EL (cell line): ENCODE results near the gene AATF.
A peak's percentile ranks its signal among the peaks of the same experiment; 100 is the strongest.

Source experiments
- DNase-seq: peaks from one replicate; pipeline ENCODE4 v3.0.0-alpha.2; 2016

The AATF gene

DNA sequence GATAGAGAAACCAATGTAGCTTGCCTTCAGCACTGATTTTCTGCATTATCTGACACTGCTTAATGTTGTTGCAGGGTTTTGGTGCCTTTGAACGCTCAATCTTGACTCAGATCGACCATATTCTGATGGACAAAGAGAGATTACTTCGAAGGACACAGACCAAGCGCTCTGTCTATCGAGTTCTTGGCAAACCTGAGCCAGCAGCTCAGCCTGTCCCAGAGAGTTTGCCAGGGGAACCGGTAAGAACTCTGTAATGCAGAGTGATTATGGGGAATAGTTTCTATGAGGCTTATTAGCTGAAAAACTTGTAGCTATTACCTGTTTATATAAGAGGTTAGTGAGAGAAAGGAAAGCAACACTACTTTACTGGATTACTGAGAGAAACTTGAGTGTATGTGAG lies 40.4 kb downstream of the AATF start:
- no peak for DNase-seq

DNA sequence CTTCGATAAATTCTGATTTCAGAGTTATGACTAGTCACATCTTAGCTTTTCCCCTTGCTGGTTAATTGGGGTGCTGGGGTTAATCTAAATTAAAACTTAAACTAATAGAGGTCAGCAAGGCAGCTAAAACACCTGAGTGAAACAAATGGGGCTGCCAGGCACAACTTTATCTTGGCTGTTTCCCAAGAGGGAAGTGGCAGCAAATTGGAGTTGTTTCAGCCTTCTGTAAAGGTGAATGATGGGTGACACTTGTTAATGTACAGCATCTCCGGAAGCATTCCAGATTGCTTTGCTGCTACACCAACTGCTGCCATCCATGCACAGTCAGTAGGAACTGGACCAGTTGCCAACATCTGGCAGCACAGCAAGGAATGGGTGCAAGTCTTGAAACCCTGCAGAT lies 43.9 kb downstream of the AATF start:
- no peak for DNase-seq

DNA sequence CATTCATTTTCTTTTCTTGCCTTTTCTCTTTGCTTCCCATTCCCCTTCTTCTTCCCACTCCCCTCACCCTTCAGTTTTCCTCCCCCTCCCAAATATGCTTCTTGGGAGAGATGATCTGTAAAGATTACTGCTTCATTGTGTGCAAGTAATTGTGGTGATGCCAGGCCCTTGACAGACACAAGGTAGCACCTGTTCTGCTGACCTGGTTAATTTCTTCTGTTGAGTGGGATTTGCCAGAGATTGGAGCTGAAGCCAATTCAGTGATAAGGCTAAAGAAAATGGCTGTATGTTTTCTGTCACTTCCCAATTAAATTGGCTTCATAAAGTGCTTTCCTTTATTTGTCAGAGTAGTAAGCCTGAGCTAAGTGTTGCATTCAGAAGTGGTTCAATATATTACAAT lies 44.5 kb downstream of the AATF start:
- no peak for DNase-seq

DNA sequence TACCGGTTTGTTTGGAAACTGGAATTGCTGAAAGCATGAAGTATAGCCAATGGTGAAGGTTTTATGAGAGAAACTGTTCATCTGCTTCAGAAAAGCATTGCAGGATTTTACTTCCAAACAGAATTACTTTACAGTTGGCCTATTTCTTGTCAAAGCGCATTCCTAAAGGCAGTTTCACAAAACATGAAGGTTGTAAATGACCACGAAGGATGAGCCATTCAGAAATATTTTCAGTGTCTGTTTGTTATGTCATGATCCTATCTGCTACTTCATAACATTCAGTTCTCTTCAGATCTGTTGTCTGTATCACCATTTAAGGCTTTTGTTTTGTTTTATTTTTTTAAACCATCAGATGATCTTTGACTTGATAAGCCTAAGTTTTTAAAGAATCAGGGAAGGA lies 45.7 kb downstream of the AATF start:
- peak; percentile 63 for DNase-seq

DNA sequence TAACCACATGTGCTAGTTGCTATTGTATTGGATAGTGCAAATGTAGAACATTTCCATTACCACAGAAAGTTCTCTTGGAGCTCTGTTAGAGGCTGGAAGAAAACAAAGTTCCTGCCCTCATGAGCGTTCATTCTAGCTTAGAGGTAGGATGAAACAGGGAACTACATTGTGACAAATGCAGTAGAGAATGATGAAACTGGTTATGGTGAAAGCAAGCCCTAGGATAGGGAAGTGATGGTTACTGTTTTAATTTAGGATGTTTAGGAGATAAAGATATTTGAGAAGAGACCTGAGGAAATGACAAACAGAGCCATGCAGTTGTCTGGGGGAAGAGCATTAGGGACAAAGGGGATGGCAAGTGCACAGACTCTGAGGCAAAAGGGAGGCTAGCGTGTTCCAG lies 50.7 kb downstream of the AATF start:
- DNase-seq = no peak

DNA sequence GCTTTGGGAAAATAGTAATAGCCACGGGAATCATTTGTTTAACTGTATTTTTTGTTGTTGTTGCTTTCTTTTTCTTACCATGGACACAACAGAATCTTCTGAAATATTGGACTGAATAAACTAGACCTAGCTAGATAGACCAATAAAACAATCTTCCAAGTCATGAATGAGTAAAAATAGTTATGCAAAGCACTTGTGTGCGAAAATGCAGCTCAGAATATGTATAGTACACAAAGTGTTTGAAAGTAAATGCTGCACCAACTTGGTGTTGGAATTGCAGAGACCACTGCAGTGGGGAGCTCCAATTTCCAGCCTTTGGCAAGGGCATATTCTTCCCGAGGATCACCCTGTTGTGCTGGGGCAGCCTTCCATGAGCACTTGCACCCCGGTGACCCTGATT lies 68.0 kb downstream of the AATF start:
- no peak for DNase-seq

DNA sequence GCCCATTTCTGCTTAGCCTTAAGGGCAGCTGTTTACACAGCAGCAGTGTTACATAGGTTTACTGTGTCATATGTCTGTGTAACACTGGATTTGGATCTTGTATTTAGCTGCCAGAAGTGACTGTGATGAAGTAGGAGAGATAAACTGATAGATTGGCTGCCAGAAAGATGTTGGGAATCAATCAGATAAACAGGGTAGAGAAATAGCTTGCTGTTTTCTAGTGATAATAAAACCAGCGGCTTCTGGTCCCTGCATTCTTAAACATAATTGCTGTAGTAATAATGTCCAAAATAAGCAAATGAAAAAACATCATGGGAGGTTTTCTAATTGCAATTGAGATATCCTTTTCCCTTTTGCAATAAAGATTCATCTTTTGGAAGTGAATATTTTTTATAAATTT lies 68.7 kb downstream of the AATF start:
- DNase-seq = no peak

DNA sequence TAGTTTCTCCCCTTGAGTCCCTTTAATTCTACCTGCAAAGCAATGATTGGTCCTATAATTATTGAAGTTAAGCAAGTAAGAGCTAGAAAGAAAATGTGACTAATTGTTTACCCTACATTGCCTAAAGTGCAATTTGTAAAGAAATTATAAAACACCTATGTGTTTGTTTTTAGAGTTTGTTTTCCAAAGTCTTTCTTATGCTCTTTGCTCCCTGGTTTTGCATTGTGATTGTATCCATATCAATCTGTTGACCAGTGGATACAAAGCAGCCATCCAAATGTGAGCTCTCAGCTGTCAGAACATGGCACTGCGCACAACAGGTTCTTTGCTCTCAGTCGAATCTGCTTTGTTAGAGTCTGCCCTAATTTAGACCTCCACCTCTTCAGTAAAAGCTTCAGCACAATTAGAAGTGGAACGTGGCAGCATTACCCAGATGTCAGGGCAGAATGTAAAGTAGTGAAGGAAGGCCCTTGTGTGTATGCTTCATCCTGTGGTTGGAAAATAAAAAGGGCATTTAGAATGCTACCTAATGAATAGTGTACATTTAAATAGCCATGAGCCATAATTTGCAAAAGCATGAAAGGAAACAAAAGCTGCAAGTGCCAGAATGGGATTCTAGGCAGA lies 70.5 kb downstream of the AATF start:
- no peak for DNase-seq

DNA sequence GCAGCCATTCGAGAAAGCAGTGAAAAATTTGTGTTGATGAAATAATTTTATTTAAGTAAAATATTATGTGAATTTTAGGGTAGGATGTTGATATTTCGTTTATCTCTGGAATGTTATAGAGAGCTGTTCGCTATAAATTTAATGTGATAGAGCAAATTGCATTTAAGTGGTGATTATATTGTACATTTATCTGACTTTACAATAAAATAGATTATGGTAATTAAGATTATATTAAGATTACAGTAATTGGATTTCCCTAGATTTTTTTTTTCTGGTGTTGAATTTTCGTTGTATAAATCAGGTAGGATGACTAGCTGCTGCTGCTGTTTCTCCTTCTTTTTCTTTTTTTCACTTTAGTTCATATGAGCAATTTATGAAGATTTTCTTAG lies 71.0 kb downstream of the AATF start:
- DNase-seq = no peak

DNA sequence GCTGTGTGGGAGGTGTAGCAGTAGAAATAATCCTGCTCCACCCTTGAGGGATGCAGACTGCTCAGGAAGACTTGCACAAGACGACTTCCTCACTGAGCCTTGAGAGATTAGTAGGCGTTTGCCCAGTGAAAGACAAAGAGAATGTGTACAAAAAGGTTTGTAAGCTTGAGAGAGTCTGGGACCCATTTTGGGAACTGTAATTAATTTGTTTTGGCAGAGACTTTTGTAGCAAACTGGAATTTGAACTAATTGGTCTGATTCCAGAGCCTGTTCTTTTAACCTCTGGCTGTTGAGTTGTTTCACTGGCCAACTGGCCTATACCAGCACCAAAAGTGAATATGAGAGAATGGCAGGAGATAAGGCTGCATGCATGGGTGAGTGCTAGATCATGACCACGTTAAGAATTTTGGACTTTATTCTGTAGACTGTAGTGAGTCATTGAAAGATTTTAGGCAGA lies 75.5 kb downstream of the AATF start:
- DNase-seq = no peak

DNA sequence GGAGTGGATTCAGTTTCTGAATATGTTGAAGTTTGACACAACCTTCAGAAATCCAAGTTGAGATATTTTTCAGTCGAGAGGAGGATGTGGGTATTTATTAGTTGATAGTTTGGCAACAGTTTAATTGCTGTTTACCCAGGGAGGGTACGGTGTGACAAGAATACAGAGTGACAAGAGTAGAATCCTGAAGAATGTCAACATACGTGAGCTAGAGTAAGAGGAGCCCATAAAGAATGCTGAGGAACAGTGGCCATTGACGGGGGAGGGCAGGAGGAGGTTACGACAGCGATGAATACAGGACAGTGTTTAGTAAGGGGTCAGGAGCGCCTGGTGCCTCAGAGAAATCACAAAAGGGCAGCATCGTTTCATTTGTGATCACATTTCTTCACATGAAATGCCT lies 76.5 kb downstream of the AATF start:
- DNase-seq = no peak

DNA sequence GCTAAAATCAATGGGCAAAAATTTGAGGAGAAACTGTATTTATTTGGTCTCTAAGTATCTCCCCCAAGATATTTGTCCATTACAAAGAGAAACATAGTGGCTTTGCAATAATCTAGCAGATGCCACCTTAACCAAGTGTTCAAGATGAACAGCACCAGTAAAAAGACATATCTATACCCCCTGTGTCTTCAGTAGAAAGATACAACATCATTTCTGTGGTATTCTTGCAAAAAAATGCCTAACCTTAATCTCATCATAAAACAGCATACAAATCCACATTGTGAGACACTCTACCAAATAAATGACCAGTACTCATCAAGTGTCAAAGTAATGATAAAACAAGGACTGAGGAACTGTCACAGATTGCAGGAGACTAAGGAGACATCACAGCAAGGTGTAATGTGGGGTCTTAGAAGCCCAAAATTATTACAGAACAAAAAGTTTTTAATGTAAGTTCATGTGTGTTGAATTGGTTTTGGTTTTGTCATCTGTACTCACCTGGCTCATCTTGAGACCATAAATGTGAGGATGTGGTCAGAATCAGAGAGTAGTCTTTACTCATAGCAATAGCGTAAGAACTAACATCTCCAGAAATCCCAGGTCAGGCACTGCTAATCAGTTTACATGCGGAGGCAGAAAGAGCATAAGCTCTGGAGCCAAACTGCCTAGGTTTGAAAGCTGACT lies 77.2 kb downstream of the AATF start:
- no peak for DNase-seq

DNA sequence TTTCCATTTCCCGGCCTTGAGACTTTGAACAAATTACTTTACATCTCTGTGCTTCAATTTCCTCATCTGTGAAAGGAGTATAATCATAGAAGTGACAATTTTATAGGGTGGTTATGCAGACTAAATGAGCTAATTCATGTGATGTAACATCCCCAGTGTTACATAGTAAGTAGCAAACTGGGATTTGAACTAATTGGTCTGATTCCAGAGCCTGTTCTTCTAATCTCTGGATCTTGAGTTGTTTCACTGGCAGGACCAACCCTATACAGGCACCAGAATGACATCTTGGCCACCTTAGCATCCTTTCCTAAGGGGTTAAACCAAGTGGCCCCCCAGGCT lies 77.7 kb downstream of the AATF start:
- no peak for DNase-seq

DNA sequence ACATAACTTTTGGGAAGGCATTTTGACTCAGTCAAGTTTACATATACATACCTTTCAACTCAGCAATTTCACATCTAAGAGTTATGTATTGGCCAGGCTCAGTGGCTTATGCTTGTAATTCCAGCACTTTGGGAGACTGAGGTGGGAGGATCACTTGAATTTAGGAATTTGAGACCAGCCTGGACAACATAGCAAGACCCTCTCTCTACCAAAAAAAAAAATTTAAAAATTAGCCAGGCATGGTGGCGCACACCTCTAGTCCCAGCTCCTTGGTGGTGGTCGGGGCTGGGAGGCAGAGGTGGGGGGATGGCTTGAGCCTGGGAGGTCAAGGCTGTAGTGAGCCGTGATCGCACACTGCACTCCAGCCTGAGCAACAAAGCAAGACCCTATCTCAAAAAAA lies 79.3 kb downstream of the AATF start:
- DNase-seq = no peak

DNA sequence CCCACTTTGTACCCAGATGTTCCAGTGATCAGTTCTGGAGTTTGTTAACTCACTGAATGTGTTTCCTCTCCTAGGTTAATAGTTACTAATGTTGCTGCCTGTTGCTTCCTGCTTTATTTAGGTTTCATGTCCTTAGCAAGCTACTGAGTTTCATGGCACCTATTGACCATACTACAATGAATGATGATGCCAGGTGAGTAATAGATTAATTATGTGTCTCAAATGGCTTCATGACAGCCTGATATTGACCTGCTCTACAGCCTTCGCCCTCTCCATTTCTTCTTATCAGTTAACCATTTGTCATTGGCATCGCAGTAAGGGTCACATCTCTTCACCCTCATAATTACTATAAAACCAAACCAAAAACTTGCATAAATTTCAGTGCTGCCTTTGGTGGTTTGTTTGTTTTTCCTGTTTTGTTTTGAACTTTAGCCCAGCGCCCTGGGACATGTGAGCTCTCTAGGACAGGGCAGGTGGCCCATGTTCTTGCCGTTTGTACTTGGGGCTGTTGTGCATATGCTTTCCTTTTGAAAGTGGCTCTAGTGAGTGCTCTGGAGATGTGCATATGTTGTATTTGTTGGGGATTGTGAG lies 82.8 kb downstream of the AATF start:
- no peak for DNase-seq

DNA sequence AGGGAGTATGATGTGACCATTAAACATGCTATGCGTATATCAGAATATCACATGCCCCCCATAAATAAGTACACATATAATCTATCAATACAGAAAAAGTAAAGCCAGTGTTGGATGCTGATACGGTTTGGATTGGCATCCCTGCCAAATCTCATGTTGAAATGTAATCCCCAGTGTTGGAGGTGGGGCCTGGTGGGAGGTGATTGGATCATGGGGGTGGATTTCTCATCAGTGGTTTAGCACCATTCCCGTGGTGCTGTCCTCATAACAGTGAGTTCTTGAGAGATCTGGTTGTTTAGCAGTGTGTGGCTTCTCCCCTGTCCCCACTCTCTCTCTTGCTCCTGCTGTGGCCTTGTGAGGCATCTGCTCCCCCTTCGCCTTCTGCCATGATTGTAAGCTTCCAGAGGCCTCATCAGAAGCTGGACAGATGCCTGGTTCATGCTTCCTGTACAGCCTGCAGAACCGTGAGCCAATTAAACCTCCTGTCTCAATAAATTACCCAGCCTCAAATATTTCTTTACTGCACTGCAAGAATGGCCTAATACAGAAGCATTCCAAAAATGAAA lies 88.9 kb downstream of the AATF start:
- no peak for DNase-seq

DNA sequence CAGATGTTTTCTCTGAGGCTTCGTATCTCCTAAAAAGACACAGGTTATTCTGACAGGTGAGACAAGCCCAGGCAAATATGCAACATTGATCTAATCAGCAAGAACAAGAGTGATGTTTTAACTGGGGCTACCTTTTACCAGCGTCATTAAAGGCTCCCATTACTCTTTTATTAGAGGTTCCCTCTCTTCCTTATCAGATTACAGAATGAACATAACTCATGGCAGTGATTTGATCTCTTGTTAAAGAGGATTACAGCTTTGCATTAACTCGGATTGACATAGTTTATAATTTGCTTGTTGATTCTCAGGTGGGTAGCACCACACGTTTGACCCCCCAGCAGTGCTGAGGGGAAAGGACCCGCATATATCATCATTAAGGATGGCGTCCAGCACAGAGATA lies 90.5 kb downstream of the AATF start:
- no peak for DNase-seq

DNA sequence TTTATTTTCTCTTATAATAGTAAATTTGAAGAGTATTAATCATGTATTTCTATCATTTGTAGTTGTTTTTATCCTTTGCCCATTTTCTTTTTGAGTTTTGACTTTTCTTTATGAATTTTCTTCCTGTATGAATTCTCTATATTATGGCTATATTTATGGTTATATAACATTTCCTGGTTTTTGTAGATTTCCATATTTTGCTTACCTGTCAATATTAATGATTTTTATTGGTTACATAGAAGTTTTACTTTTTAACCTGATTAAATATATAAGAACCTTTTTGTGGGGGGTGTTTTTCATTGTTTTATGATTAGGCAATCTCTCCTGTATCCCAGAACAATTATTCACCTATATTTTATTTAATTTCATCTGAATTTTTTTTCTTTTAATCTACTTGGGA lies 93.2 kb downstream of the AATF start:
- no peak for DNase-seq

DNA sequence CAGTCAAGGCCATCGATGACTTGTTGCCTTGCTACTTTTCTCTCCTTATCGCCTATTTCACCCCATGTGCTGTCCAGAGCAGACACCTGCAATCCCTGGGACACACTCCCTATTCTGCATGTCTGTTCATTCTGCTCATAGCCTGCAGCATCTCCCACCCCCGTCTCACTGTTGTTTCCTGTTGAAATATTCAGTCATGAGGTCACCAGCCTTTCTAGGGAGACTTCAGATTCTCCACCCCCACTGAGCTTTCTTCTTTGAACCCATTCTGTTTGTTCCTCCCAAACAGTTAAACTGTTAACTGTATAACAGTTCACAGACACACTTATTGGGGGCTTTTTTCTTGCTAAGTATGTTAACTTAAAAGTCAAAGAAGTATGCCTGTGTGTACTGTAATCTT lies 94.4 kb downstream of the AATF start:
- DNase-seq = no peak

DNA sequence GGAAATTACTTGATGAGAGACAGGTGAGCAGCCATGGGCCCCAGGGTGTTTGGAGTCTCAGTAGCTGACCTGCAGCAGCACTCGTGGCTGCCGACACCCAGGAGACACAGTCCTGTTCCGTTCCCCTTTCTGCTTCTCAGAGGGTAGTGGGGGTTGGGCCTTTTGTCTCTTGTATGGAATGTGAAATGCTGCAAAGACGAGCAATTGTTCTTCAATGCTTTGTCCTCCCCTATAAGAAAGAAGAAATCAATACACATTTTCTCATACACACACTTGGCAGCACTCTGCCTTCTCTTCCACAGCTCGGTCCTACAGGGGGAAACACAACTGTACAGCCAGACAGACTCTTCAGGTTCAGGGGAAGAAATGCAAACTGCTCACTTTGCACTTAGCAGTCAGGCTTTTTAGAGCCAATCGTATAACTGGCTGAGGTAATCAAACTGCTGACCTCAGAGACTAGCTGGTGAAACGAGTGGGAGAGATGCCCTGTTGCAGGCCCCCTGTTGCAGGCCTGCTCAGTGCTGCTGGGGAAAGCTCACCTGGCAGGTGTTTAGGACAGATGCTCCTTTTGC lies 96.7 kb downstream of the AATF start:
- DNase-seq = no peak

DNA sequence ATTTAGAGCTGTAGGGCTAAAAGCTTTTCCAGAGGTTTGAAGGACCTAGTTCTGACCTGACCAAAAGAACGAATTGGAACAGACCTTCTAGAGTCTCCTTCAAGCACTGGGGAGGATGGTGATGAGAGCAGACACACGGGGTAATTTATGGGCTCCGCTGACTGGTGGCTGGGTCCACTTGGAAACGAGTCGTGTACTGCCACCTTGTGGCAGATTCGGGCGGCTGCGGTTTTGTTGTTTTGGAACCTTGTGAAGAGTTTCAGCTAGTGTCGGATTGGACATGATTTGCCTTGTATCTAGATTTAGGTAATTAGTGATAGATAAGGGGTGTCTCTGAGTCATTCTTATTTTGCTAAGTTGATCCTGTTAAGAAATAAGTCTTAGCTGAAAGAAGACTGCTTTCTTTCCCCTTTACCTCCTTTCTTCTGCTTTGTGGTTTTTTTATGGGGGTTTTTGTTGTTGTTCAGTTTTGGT lies 98.9 kb downstream of the AATF start:
- peak; percentile 78 for DNase-seq

DNA sequence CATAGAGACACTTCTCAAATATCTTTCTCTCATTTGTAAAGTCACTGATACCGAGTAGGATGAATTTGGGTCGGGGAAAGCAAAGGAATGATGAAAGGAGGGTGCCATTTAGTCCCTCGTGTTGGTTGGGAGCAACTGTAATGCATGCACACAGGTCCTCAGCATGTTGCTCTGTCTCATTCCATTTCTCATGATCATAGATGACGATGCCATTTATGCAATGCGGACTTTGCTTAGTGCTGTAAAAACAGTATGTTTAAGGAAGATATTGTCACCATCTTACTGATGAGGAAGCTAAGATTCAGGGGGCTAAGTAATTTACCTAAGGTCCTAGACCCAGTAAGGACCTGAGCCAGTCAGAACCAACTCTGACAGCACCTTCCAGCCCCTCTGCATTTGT lies 100.1 kb downstream of the AATF start:
- no peak for DNase-seq

DNA sequence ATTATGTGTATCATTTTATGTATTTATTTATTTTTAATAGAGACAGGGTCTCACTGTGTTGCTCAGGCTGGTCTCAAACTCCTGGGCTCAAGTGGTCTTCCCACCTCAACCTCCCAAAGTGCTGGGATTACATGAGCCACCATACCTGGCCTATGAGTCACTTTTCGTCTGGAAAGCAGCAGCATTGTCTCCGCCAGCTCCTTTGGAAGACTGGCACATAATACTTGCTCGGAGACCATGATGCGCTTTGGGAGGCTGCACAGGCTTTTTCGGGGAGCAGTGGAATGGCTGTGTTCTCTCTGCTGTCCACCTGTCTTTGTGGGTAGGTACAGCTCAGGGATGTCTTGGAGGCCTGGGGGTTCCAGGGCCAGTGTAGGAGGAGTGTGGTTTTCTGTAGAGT lies 102.2 kb downstream of the AATF start:
- DNase-seq = no peak

DNA sequence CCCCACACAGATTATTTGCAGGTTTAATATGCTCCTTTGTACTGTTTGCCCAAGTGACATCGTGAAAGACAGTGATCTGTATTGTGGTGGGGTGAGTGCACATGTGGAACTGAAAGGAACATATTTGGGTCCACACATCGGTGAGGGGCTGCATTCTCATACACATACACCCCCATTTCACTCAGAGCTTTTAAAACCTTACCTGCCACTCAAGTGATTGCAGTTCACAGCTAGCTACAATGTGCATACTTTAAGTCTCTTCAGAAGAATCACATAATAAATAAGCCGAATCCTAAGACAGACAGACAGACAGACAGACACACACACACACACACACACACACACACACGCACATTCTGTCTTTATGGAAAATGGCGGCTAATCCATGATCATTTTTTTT lies 102.6 kb downstream of the AATF start:
- DNase-seq = no peak
